H9 (cell line): Measurements from ENCODE around the gene CIB4. TPM values are rescaled to one million over a fixed set of nuclear protein-coding genes. Genes with fewer than 3 reads are reported as not detected.

Experiments used
- DNase-seq: peaks from one replicate; pipeline ENCODE4 v3.0.0-alpha.2; 2017
- H2AFZ ChIP-seq: one replicate; pipeline ENCODE4 v1.6.1; 2013; ENCODE audit warnings: mild to moderate bottlenecking, low read length, control low read depth, moderate library complexity
- H2AK5ac ChIP-seq: 2 replicates; pipeline ENCODE4 v1.6.1; 2013; ENCODE audit warnings: low read length, control low read depth, mixed read lengths; ENCODE audit not compliant: insufficient read length
- H2BK120ac ChIP-seq: one replicate; pipeline ENCODE4 v1.6.1; 2013; ENCODE audit warnings: low read depth, mild to moderate bottlenecking, low read length, control low read depth, inconsistent platforms; ENCODE audit not compliant: poor library complexity, severe bottlenecking
- H2BK12ac ChIP-seq: 2 replicates; pipeline ENCODE4 v1.6.1; 2013; ENCODE audit warnings: low read length, control low read depth, mixed read lengths, low read depth; ENCODE audit not compliant: insufficient read length
- H2BK15ac ChIP-seq: 2 replicates; pipeline ENCODE4 v1.6.1; 2013; ENCODE audit warnings: low read depth, low read length, control low read depth
- H2BK20ac ChIP-seq: one replicate; pipeline ENCODE4 v1.6.1; 2013; ENCODE audit warnings: low read depth, mild to moderate bottlenecking, low read length, control low read depth, inconsistent platforms; ENCODE audit not compliant: poor library complexity, severe bottlenecking
- H2BK5ac ChIP-seq: 2 replicates; pipeline ENCODE4 v1.6.1; 2013; ENCODE audit warnings: low read length, control low read depth, mixed read lengths; ENCODE audit not compliant: insufficient read length
- H3K14ac ChIP-seq: 2 replicates; pipeline ENCODE4 v1.6.1; 2013; ENCODE audit warnings: low read length, control low read depth; ENCODE audit not compliant: insufficient read depth
- H3K18ac ChIP-seq: 2 replicates; pipeline ENCODE4 v1.6.1; 2013; ENCODE audit warnings: low read depth, mild to moderate bottlenecking, mixed read lengths, low read length, control low read depth; ENCODE audit not compliant: insufficient read length
- H3K23ac ChIP-seq: 2 replicates; pipeline ENCODE4 v1.6.1; 2013; ENCODE audit warnings: low read length, control low read depth, mixed read lengths, low read depth; ENCODE audit not compliant: insufficient read length
- H3K23me2 ChIP-seq: 2 replicates; pipeline ENCODE4 v1.6.1; 2013; ENCODE audit warnings: low read depth, mild to moderate bottlenecking, mixed read lengths, low read length, control low read depth; ENCODE audit not compliant: insufficient read length, poor library complexity, severe bottlenecking
- H3K27ac ChIP-seq: 2 replicates; pipeline ENCODE4 v1.5.1; 2013; ENCODE audit warnings: low read length, control low read depth, mixed read lengths, low read depth; ENCODE audit not compliant: insufficient read length
- H3K27me3 ChIP-seq: 2 replicates; pipeline ENCODE4 v1.6.1; 2013; ENCODE audit warnings: low read length, control low read depth, inconsistent platforms; ENCODE audit not compliant: insufficient read depth
- H3K4ac ChIP-seq: 2 replicates; pipeline ENCODE4 v1.6.1; 2013; ENCODE audit warnings: low read depth, mild to moderate bottlenecking, control low read depth, inconsistent platforms, low read length, moderate library complexity
- H3K4me1 ChIP-seq: 2 replicates; pipeline ENCODE4 v1.6.1; 2013; ENCODE audit warnings: low read length, control low read depth, inconsistent platforms; ENCODE audit not compliant: insufficient read depth
- H3K4me2 ChIP-seq: 2 replicates; pipeline ENCODE4 v1.6.1; 2013; ENCODE audit warnings: low read length, control low read depth, mixed read lengths; ENCODE audit not compliant: insufficient read length, insufficient read depth
- H3K56ac ChIP-seq: 2 replicates; pipeline ENCODE4 v1.6.1; 2013; ENCODE audit warnings: low read depth, mild to moderate bottlenecking, mixed read lengths, low read length, control low read depth; ENCODE audit not compliant: insufficient read length
- H3K79me1 ChIP-seq: 2 replicates; pipeline ENCODE4 v1.6.1; 2013; ENCODE audit warnings: low read depth, mild to moderate bottlenecking, moderate library complexity, low read length, control low read depth, inconsistent platforms; ENCODE audit not compliant: insufficient read depth, poor library complexity, severe bottlenecking
- H3K79me2 ChIP-seq: 2 replicates; pipeline ENCODE4 v1.6.1; 2013; ENCODE audit warnings: low read length, control low read depth, inconsistent platforms; ENCODE audit not compliant: insufficient read depth
- H3K9ac ChIP-seq: 2 replicates; pipeline ENCODE4 v1.6.1; 2013; ENCODE audit warnings: low read length, control low read depth, mixed read lengths; ENCODE audit not compliant: insufficient read length; ENCODE audit errors: extremely low read depth
- H3K9me3 ChIP-seq: one replicate; pipeline ENCODE4 v1.6.1; 2013; ENCODE audit warnings: low read depth, low read length, inconsistent platforms; ENCODE audit not compliant: control insufficient read depth
- H3T11ph ChIP-seq: one replicate; pipeline ENCODE4 v1.6.1; 2013; ENCODE audit warnings: mild to moderate bottlenecking, low read length, control low read depth, inconsistent platforms
- H4K20me1 ChIP-seq: one replicate; pipeline ENCODE4 v1.6.1; 2013; ENCODE audit not compliant: control insufficient read depth, insufficient read length, insufficient read depth
- H4K5ac ChIP-seq: 2 replicates; pipeline ENCODE4 v1.6.1; 2013; ENCODE audit warnings: low read depth, mild to moderate bottlenecking, mixed read lengths, low read length, control low read depth; ENCODE audit not compliant: insufficient read length
- H4K8ac ChIP-seq: replicated peaks from 2 replicates; pipeline ENCODE4 v1.6.1; 2013; ENCODE audit warnings: low read length, control low read depth, mixed read lengths, low read depth; ENCODE audit not compliant: insufficient read length
- H4K91ac ChIP-seq: 2 replicates; pipeline ENCODE4 v1.6.1; 2013; ENCODE audit warnings: low read depth, mild to moderate bottlenecking, moderate library complexity, mixed read lengths, low read length, control low read depth; ENCODE audit not compliant: insufficient read length
- H3K27ac Mint-ChIP-seq, 3 experiments: 2 replicates in 2 of 3; 3 replicates in 1 of 3; pipeline ENCODE4 v1.8.0; 2020 to 2021; ENCODE audit warnings: mixed read lengths in 3 of 3, mild to moderate bottlenecking in 1 of 3, moderate library complexity in 1 of 3
- H3K27me3 Mint-ChIP-seq: 2 replicates; pipeline ENCODE4 v1.8.0; 2021; ENCODE audit warnings: low read depth, mild to moderate bottlenecking, moderate library complexity, mixed read lengths
- H3K36me3 Mint-ChIP-seq, 3 experiments: 2 replicates in 2 of 3; 3 replicates in 1 of 3; pipeline ENCODE4 v1.8.0; 2020 to 2021; ENCODE audit warnings: low read depth in 3 of 3, mixed read lengths in 3 of 3; ENCODE audit not compliant: insufficient read depth in 1 of 3
- H3K4me1 Mint-ChIP-seq, 2 experiments: 2 replicates each; pipeline ENCODE4 v1.8.0; 2020; ENCODE audit warnings: mixed read lengths in 2 of 2
- H3K4me3 Mint-ChIP-seq, 2 experiments: 2 replicates in 1 of 2; 3 replicates in 1 of 2; pipeline ENCODE4 v1.8.0; 2020 to 2021; ENCODE audit warnings: mild to moderate bottlenecking in 2 of 2, mixed read lengths in 2 of 2, moderate library complexity in 1 of 2
- H3K9me3 Mint-ChIP-seq, 2 experiments: 2 replicates in 1 of 2; 3 replicates in 1 of 2; pipeline ENCODE4 v1.8.0; 2020; ENCODE audit warnings: mild to moderate bottlenecking in 2 of 2, mixed read lengths in 2 of 2, moderate library complexity in 1 of 2
- CTCF ChIP-seq: fragments of 200-600 bp; sonication (generic); conservative IDR thresholded peaks from 3 replicates; pipeline ENCODE4 v1.8.0; 2021; ENCODE audit warnings: antibody characterized with exemption, mild to moderate bottlenecking
- WGBS: extraction: QIAGEN DNeasy Blood & Tissue Kit; methylation state at CpG from one replicate; pipeline ENCODE4 v1.1.7; 2013; ENCODE audit warnings: missing lambda C conversion rate, low lambda C conversion rate, mixed read lengths; ENCODE audit not compliant: insufficient read length; ENCODE audit errors: extremely low coverage; 5-methylcytosine and 5-hydroxymethylcytosine counted together
- total RNA-seq: library from RNA; stranded (reverse); gene quantifications from 2 replicates; pipeline ENCODE4 v1.2.1, GENCODE V29; 2021

Gene CIB4
- total RNA-seq, 1 experiment from 2014 or later = not detected

DNA sequence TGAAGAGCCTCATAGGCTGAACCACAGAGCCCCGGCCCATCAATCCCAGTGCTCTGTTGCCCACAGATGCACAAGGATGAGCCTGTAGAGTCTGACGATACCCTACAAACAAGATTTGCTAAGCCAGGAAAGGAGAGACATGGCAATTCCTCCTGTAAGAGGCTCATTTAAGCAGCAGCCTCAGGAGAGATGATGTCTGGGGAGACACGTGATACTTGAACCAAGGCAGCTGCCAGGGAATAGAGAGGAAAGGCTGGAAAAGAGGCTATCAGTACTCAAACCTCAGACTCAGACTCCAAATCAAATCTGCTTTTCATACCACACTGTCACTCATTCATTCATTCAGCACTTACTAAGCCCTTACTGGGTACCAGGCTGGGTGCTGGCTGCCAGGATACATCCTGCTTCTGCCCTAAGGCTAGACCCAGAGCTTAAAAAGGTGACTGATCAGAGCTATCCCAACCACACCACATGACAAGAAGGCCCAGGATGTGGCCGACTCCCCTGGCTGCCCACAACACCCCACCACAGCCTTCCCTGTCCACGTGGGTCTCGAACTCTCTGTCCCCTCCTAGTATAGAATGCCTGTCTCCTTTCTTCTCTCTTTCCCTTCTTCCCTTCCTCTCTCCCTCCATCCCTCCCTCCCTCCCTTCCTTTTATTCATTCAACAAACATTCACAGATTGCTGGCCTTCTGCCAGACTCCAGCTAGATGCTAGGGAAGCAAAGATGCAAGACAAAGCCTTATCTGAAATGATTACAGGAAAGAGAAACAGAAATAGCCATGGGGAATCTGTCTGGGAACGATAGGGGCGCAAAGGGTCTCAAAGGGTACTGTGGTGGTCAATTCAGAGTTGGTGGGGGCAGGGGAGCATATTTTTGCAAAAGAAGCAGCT is 27.9 kb upstream of the CIB4 start:
- Histone ChIP-seq H3K9me3 (no peaks in the 10 kb centered on the region), H2BK120ac (no peak overlapping the region), H3K27me3 (no peaks in the 10 kb centered on the region), H3K79me1 (no peaks in the 10 kb centered on the region), H3K4ac (no peak overlapping the region), H3K23ac (no peak overlapping the region), H3K23me2 (no peaks in the 10 kb centered on the region), H2BK20ac (no peak overlapping the region), H2BK15ac (no peak overlapping the region), H4K5ac (no peak overlapping the region), H3T11ph (no peak overlapping the region), H3K18ac (no peak overlapping the region), H2BK12ac (no peak overlapping the region), H3K79me2 (no peaks in the 10 kb centered on the region), H2AFZ (no peak overlapping the region), H4K20me1 (no peaks in the 10 kb centered on the region), H3K27ac (no peak overlapping the region), H3K4me1 (no peaks in the 10 kb centered on the region), H3K14ac (no peak overlapping the region), H2AK5ac (no peak overlapping the region), H3K9ac (no peak overlapping the region), H4K8ac (no peak overlapping the region), H3K4me2 (no peak overlapping the region), H4K91ac (no peak overlapping the region), H2BK5ac (no peak overlapping the region), H3K56ac (no peak overlapping the region)
- peaks cover 4 to 5% of the 10 kb centered on the region in 2 experiments; a peak in 3 of 5 replicates for H3K9me3 Mint-ChIP-seq
- no peak overlapping the region for H3K4me3 Mint-ChIP-seq
- H3K27me3 Mint-ChIP-seq = peaks cover 22% of the 10 kb centered on the region
- no CpG with 5 or more reads among the region's 8 CpGs for WGBS
- no peak for DNase-seq
- no peak overlapping the region; a peak in 2 of 7 replicates for H3K27ac Mint-ChIP-seq
- H3K4me1 Mint-ChIP-seq = peaks cover 7 to 18% of the 10 kb centered on the region in 2 experiments
- H3K36me3 Mint-ChIP-seq = no peaks in the 10 kb centered on the region; a peak in 2 of 7 replicates
- TF ChIP-seq CTCF = no peak
